B cell (primary cell): ENCODE measurements around the gene PEX10. TPM values are rescaled to one million over a fixed set of nuclear protein-coding genes. Genes with fewer than 3 reads are reported as not detected.

ENCODE experiments used
- ATAC-seq: fragments of 200-7000 bp; cut with Tn5 transposase; one replicate; pipeline ENCODE4 v1.10.0; 2021; ENCODE audit warnings: low read depth, mild to moderate bottlenecking, moderate number of reproducible peaks, moderate library complexity
- CTCF ChIA-PET: fragments of 350-600 bp; sonication (Branson Sonifier 250); formaldehyde crosslinking; loops from one replicate; lab custom pipeline; 2021; ENCODE audit warnings: antibody characterized with exemption, inconsistent platforms; lab: Charles Lee
- POLR2A ChIA-PET: fragments of 350-600 bp; sonication (Branson Sonifier 250); formaldehyde crosslinking; loops from one replicate; lab custom pipeline; 2021; ENCODE audit warnings: antibody characterized with exemption; lab: Charles Lee
- DNase-seq: peaks from one replicate; pipeline ENCODE4 v3.0.0; 2013
- H2AFZ ChIP-seq: 2 replicates; pipeline ENCODE4 v1.6.1; 2012; ENCODE audit warnings: mild to moderate bottlenecking, low read depth, low read length; ENCODE audit not compliant: insufficient read depth, poor library complexity, severe bottlenecking
- H3K27ac ChIP-seq, 2 donors: 1 replicate in 1 of 2; 2 replicates in 1 of 2; pipeline ENCODE4 v1.5.1; 2012 to 2013; ENCODE audit warnings: low read length in 2 of 2, mild to moderate bottlenecking in 2 of 2, moderate library complexity in 1 of 2
- H3K27me3 ChIP-seq, 4 experiments: fragments of 200-600 bp in 1 of 4; sonication (generic) in 1 of 4; replicated peaks in 1 of 4; 1 replicate in 2 of 4; 2 replicates in 2 of 4; pipeline versions ENCODE4 v1.6.1 to v1.7.0; 2013 to 2016; ENCODE audit warnings: low read length in 3 of 4, mild to moderate bottlenecking in 2 of 4, mixed read lengths in 1 of 4, moderate library complexity in 1 of 4; ENCODE audit not compliant: insufficient read depth in 4 of 4, control insufficient read depth in 3 of 4; ENCODE audit errors: control extremely low read depth in 1 of 4
- H3K36me3 ChIP-seq, 2 experiments: replicated peaks in 1 of 2; 1 replicate in 1 of 2; 2 replicates in 1 of 2; pipeline versions ENCODE4 v1.6.1 to v1.7.1; 2013; ENCODE audit warnings: low read length in 1 of 2; ENCODE audit not compliant: insufficient read depth in 2 of 2, control insufficient read depth in 1 of 2; ENCODE audit errors: control extremely low read depth in 1 of 2, extremely low read depth in 1 of 2
- H3K4me1 ChIP-seq, 2 donors: fragments of 200-600 bp in 1 of 2; sonication (generic) in 1 of 2; 1 replicate in 1 of 2; 2 replicates in 1 of 2; pipeline versions ENCODE4 v1.5.1 to v1.6.1; 2013 to 2017; ENCODE audit warnings: low read length in 2 of 2; ENCODE audit not compliant: control insufficient read depth in 2 of 2, insufficient read depth in 2 of 2
- H3K4me2 ChIP-seq: replicated peaks from 2 replicates; pipeline ENCODE3; 2012; ENCODE audit warnings: mild to moderate bottlenecking, low read depth, low read length; ENCODE audit not compliant: poor library complexity, severe bottlenecking
- H3K4me3 ChIP-seq, 5 experiments: fragments of 200-600 bp in 1 of 5; sonication (generic) in 1 of 5; 1 replicate in 3 of 5; 2 replicates in 2 of 5; pipeline versions ENCODE4 v1.5.1 to v1.7.0; 2011 to 2016; ENCODE audit warnings: low read length in 4 of 5, mild to moderate bottlenecking in 4 of 5, low read depth in 2 of 5, control low read depth in 1 of 5, moderate library complexity in 1 of 5; ENCODE audit not compliant: insufficient read depth in 1 of 5; ENCODE audit errors: control extremely low read depth in 1 of 5, extremely low read depth in 1 of 5
- H3K79me2 ChIP-seq: fragments of 200-600 bp; sonication (generic); one replicate; pipeline ENCODE4 v1.6.0; 2016; ENCODE audit warnings: low read length; ENCODE audit not compliant: control insufficient read depth, insufficient read depth
- H3K9ac ChIP-seq: fragments of 200-600 bp; sonication (generic); 2 replicates; pipeline ENCODE4 v1.6.1; 2017; ENCODE audit warnings: mild to moderate bottlenecking, low read length, moderate library complexity
- H3K9me3 ChIP-seq, 3 donors: one replicate each; pipeline versions ENCODE4 v1.6.1 to v1.7.1; 2013; ENCODE audit warnings: low read length in 2 of 3; ENCODE audit not compliant: control insufficient read depth in 2 of 3, insufficient read depth in 1 of 3; ENCODE audit errors: control extremely low read depth in 1 of 3
- H4K20me1 ChIP-seq: 2 replicates; pipeline ENCODE4 v1.6.0; 2012; ENCODE audit warnings: mild to moderate bottlenecking, low read length; ENCODE audit not compliant: insufficient read depth, control insufficient read depth, poor library complexity, severe bottlenecking
- H3K27ac Mint-ChIP-seq: one replicate; pipeline ENCODE4 v1.8.0; 2021; ENCODE audit warnings: mixed read lengths
- H3K27me3 Mint-ChIP-seq: one replicate; pipeline ENCODE4 v1.8.0; 2021; ENCODE audit warnings: mixed read lengths
- H3K4me1 Mint-ChIP-seq: one replicate; pipeline ENCODE4 v1.8.0; 2021; ENCODE audit warnings: mixed read lengths
- H3K4me3 Mint-ChIP-seq: one replicate; pipeline ENCODE4 v1.8.0; 2021; ENCODE audit warnings: mixed read lengths
- H3K9me3 Mint-ChIP-seq: one replicate; pipeline ENCODE4 v1.8.0; 2022; ENCODE audit warnings: mixed read lengths; ENCODE audit not compliant: insufficient read depth
- EZH2 ChIP-seq: IDR thresholded peaks from 2 replicates; pipeline ENCODE4 v1.6.1; 2012; ENCODE audit warnings: borderline replicate concordance, low read depth, mild to moderate bottlenecking, moderate library complexity, low read length; ENCODE audit not compliant: insufficient read depth, poor library complexity, severe bottlenecking
- WGBS: methylation state at CpG from one replicate; pipeline ENCODE4 v1.1.5; 2013; ENCODE audit warnings: missing lambda C conversion rate; ENCODE audit not compliant: insufficient coverage; 5-methylcytosine and 5-hydroxymethylcytosine counted together
- intact Hi-C: fragments of 100-400 bp; cut with micrococcal nuclease; formaldehyde crosslinking; loops from one replicate; pipeline ENCODE4 v1.10.0; 2022
- polyA plus RNA-seq: library from polyadenylated mRNA; depleted of rRNA; stranded (reverse); fragments of >200 nt; gene quantifications from 2 replicates; pipeline ENCODE4 v1.2.3, GENCODE V29; 2012
- total RNA-seq, 2 donors: library from RNA; stranded (reverse); fragments of 120-200 nt in 1 of 2; gene quantifications; 1 replicate in 1 of 2; 2 replicates in 1 of 2; pipeline versions ENCODE4 v1.2.3 to v1.2.4, GENCODE V29; 2013 to 2022
- TF ChIP-seq, protein P1 (sequence below): fragments of 200-600 bp; IDR thresholded peaks from one replicate; pipeline ENCODE4 v1.8.0; 2022; ENCODE audit warnings: antibody characterized with exemption, mild to moderate bottlenecking

The PEX10 gene
- total and polyA plus RNA-seq, 2 donors (not counting 1 experiment from before 2014, with no cell fraction given): 13.5 to 18.4 TPM

DNA sequence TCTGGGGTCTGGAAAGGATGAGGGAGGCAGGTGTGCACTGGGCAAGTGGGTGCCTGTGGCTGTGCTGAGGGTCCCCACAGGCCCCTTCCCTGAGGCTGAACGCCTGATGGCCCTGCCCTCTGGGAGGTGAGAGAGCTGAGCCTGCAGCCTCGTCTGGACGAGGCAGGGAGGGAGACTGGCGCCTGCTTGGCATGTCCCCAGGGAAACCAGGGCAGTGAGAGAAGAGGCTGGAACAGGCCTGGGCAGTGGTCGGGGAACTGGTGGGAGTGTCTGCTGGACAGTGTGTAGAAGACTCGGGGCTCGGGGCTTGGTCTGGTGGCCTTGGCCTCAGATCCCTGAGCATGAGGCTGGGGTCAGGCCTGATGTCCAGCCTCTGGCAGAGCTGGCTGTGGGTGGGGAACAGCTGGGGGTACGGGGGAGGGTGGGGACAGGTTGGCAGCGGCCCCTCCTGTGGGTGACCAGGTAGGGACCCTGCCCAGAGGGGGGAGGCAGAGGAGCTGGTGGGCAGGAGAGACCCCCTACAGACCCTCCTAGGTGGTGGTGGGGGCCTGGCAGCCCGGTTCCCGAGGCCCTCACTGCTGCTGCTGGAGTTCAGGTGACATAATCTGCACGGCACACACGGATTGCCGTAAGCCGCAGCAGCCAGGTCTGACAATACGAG is 32.9 kb upstream of the PEX10 start:
- peaks cover 0 to 27% (median 11%) of the 10 kb centered on the region in 4 experiments for H3K27me3 ChIP-seq
- no peak overlapping the region for H2AFZ ChIP-seq
- H3K9me3 ChIP-seq: no peaks in the 10 kb centered on the region
- no peak overlapping the region for H3K9ac ChIP-seq
- H3K4me2 ChIP-seq: no peak overlapping the region
- H3K4me1 Mint-ChIP-seq: no peaks in the 10 kb centered on the region
- intact Hi-C loops: no loop called here
- ATAC-seq (no peak), DNase-seq (no peak)
- no peak overlapping the region for H3K4me3 Mint-ChIP-seq
- peaks cover 0 to 5% of the 10 kb centered on the region in 2 donors for H3K4me1 ChIP-seq
- POLR2A ChIA-PET: no interaction called here
- no peak overlapping the region for H3K27ac Mint-ChIP-seq
- H3K4me3 ChIP-seq: no peak overlapping the region
- CTCF ChIA-PET: no interaction called here
- 81% methylated on average over 13 of the region's 16 CpGs for WGBS
- no peak overlapping the region for H3K27ac ChIP-seq
- no peaks in the 10 kb centered on the region for H4K20me1 ChIP-seq
- H3K36me3 ChIP-seq: no peaks in the 10 kb centered on the region
- no peaks in the 10 kb centered on the region for H3K9me3 Mint-ChIP-seq
- TF ChIP-seq, protein P1, sequence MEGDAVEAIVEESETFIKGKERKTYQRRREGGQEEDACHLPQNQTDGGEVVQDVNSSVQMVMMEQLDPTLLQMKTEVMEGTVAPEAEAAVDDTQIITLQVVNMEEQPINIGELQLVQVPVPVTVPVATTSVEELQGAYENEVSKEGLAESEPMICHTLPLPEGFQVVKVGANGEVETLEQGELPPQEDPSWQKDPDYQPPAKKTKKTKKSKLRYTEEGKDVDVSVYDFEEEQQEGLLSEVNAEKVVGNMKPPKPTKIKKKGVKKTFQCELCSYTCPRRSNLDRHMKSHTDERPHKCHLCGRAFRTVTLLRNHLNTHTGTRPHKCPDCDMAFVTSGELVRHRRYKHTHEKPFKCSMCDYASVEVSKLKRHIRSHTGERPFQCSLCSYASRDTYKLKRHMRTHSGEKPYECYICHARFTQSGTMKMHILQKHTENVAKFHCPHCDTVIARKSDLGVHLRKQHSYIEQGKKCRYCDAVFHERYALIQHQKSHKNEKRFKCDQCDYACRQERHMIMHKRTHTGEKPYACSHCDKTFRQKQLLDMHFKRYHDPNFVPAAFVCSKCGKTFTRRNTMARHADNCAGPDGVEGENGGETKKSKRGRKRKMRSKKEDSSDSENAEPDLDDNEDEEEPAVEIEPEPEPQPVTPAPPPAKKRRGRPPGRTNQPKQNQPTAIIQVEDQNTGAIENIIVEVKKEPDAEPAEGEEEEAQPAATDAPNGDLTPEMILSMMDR: no peak
- TF ChIP-seq EZH2: no peak
- no peaks in the 10 kb centered on the region for H3K79me2 ChIP-seq
- peaks cover 5% of the 10 kb centered on the region for H3K27me3 Mint-ChIP-seq

DNA sequence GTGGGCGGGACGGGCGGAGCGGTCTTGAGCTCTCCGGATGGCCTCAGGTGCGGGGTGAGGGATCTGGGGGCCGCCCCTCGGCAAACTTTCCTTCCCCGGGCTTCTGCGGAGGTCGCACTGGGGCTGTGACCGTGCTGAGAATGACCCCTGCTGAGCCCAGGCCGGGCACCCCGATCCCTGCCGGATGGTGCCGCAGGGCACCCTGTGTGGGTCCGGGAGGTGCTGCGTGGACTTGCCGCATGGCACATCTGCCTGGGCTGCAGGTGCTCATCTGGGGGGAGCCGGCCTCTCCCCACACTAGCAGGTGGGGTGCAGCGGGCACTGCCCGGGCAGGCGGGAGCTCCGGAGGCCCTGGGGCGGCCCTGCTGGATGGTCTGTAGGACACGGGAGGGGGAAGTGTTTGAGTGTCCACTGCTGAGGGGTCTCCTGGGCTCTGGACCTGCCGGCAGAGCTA is 31.8 kb upstream of the PEX10 start:
- CTCF ChIA-PET: interaction anchor here (0.8 kb wide), 2 partner anchors 103 to 245 kb away, joined by 3 to 5 read pairs; no protein-coding TSS in a partner anchor
- POLR2A ChIA-PET: no interaction called here
- Mint-ChIP-seq H3K27me3 (peaks cover 5% of the 10 kb centered on the region), H3K27ac (no peak overlapping the region), H3K4me1 (no peaks in the 10 kb centered on the region), H3K4me3 (no peak overlapping the region), H3K9me3 (no peaks in the 10 kb centered on the region)
- Histone ChIP-seq H3K4me1 (peaks cover 0 to 5% of the 10 kb centered on the region in 2 donors), H3K9ac (no peak overlapping the region), H4K20me1 (no peaks in the 10 kb centered on the region), H3K27me3 (peaks cover 0 to 27% (median 11%) of the 10 kb centered on the region in 4 experiments), H2AFZ (no peak overlapping the region), H3K4me3 (no peak overlapping the region), H3K36me3 (no peaks in the 10 kb centered on the region), H3K79me2 (no peaks in the 10 kb centered on the region), H3K4me2 (peak overlapping the region; percentile 30), H3K9me3 (no peaks in the 10 kb centered on the region), H3K27ac (no peak overlapping the region)
- no peak for TF ChIP-seq EZH2
- TF ChIP-seq, protein P1: no peak
- intact Hi-C loops: no loop called here
- 51% methylated on average over 26 of the region's 27 CpGs for WGBS
- ATAC-seq: no peak
- DNase-seq: no peak
